Smooth muscle cell (in vitro differentiated cells): ENCODE data around the gene SLC9A3. TPM values are rescaled to one million over a fixed set of nuclear protein-coding genes. Genes with fewer than 3 reads are reported as not detected.

Source experiments
- DNase-seq: peaks from one replicate; lab custom pipeline; 2025; ENCODE audit not compliant: unreplicated experiment; lab: John Stamatoyannopoulos, UW
- H2AFZ ChIP-seq: fragments of 200-600 bp; sonication (generic); 2 replicates; pipeline ENCODE4 v1.6.0; 2016; ENCODE audit warnings: antibody characterized with exemption, low read depth, mild to moderate bottlenecking
- H3F3A ChIP-seq: fragments of 200-600 bp; sonication (generic); 2 replicates; pipeline ENCODE4 v1.6.0; 2017; ENCODE audit warnings: antibody characterized with exemption, low read depth
- H3K27ac ChIP-seq: fragments of 200-600 bp; sonication (generic); 2 replicates; pipeline ENCODE4 v1.5.1; 2016; ENCODE audit warnings: low read depth, mild to moderate bottlenecking
- H3K27me3 ChIP-seq: fragments of 200-600 bp; sonication (generic); 2 replicates; pipeline ENCODE4 v1.6.1; 2016; ENCODE audit warnings: low read depth, mild to moderate bottlenecking
- H3K36me3 ChIP-seq: fragments of 200-600 bp; sonication (generic); 2 replicates; pipeline ENCODE4 v1.5.1; 2016; ENCODE audit warnings: low read depth
- H3K4me1 ChIP-seq: fragments of 200-600 bp; sonication (generic); 2 replicates; pipeline ENCODE4 v1.5.1; 2016; ENCODE audit warnings: low read depth
- H3K4me2 ChIP-seq: fragments of 200-600 bp; sonication (generic); 2 replicates; pipeline ENCODE4 v1.6.0; 2016; ENCODE audit warnings: mild to moderate bottlenecking
- H3K4me3 ChIP-seq: fragments of 200-600 bp; sonication (generic); 2 replicates; pipeline ENCODE4 v1.5.1; 2016; ENCODE audit warnings: mild to moderate bottlenecking
- H3K79me2 ChIP-seq: fragments of 200-600 bp; sonication (generic); 2 replicates; pipeline ENCODE4 v1.6.0; 2016; ENCODE audit warnings: low read depth, mild to moderate bottlenecking
- H3K9ac ChIP-seq: fragments of 200-600 bp; sonication (generic); 2 replicates; pipeline ENCODE4 v1.6.0; 2016; ENCODE audit warnings: low read depth
- H3K9me3 ChIP-seq: fragments of 200-600 bp; sonication (generic); replicated peaks from 2 replicates; pipeline ENCODE4 v1.5.1; 2016; ENCODE audit warnings: low read depth
- H4K20me1 ChIP-seq: fragments of 200-600 bp; sonication (generic); 2 replicates; pipeline ENCODE4 v1.6.0; 2016; ENCODE audit warnings: low read depth
- WGBS: methylation state at CpG from one replicate; pipeline ENCODE4 v1.1.7; 2016; ENCODE audit warnings: low lambda C conversion rate; 5-methylcytosine and 5-hydroxymethylcytosine counted together
- polyA plus RNA-seq: library from polyadenylated mRNA; unstranded; fragments of >200 nt; fragmentation: Nextera tagmentation; extraction: Ambion mirVana; gene quantifications from 2 replicates; pipeline ENCODE4 v1.2.1, GENCODE V29; 2016
- total RNA-seq: library from RNA; depleted of rRNA; stranded (reverse); fragments of >200 nt; gene quantifications from 2 replicates; pipeline ENCODE4 v1.2.3, GENCODE V29; 2014
- TF ChIP-seq, protein P1 (sequence below): fragments of 200-600 bp; sonication (generic); IDR thresholded peaks from 2 replicates; pipeline ENCODE4 v1.5.1; 2017; ENCODE audit warnings: borderline replicate concordance, mild to moderate bottlenecking, antibody characterized with exemption; ENCODE audit not compliant: insufficient read depth, poor library complexity, severe bottlenecking

Gene SLC9A3
- total and polyA plus RNA-seq, 2 experiments from 2014 or later, result 1.1 to 1.8 TPM

GRCh38 chr5:432928-433791, 91.1 kb downstream of the SLC9A3 start:
- Histone ChIP-seq H3K27ac (no peak overlapping the region), H3K9ac (no peak overlapping the region), H3K36me3 (no peaks in the 10 kb centered on the region), H3K4me3 (no peak overlapping the region), H2AFZ (no peak overlapping the region), H3K79me2 (no peaks in the 10 kb centered on the region), H3K27me3 (no peaks in the 10 kb centered on the region), H3K9me3 (no peaks in the 10 kb centered on the region), H3F3A (no peaks in the 10 kb centered on the region), H3K4me2 (no peak overlapping the region), H3K4me1 (no peaks in the 10 kb centered on the region), H4K20me1 (no peaks in the 10 kb centered on the region)
- TF ChIP-seq, protein P1, sequence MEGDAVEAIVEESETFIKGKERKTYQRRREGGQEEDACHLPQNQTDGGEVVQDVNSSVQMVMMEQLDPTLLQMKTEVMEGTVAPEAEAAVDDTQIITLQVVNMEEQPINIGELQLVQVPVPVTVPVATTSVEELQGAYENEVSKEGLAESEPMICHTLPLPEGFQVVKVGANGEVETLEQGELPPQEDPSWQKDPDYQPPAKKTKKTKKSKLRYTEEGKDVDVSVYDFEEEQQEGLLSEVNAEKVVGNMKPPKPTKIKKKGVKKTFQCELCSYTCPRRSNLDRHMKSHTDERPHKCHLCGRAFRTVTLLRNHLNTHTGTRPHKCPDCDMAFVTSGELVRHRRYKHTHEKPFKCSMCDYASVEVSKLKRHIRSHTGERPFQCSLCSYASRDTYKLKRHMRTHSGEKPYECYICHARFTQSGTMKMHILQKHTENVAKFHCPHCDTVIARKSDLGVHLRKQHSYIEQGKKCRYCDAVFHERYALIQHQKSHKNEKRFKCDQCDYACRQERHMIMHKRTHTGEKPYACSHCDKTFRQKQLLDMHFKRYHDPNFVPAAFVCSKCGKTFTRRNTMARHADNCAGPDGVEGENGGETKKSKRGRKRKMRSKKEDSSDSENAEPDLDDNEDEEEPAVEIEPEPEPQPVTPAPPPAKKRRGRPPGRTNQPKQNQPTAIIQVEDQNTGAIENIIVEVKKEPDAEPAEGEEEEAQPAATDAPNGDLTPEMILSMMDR, result no peak
- DNase-seq, result no peak
- WGBS, result 90% methylated on average over 22 of the region's 23 CpGs

- no peak overlapping the region for H3K4me3 ChIP-seq
- H3K9me3 ChIP-seq, result no peaks in the 10 kb centered on the region
- H3K9ac ChIP-seq, result no peak overlapping the region
- no peak overlapping the region for H3K4me2 ChIP-seq
- no peaks in the 10 kb centered on the region for H3K4me1 ChIP-seq
- no peak overlapping the region for H2AFZ ChIP-seq
- no peaks in the 10 kb centered on the region for H4K20me1 ChIP-seq
- TF ChIP-seq, protein P1, result no peak
- no peak overlapping the region for H3K27ac ChIP-seq
- no peaks in the 10 kb centered on the region for H3K27me3 ChIP-seq
- no peaks in the 10 kb centered on the region for H3K79me2 ChIP-seq
- H3F3A ChIP-seq, result no peaks in the 10 kb centered on the region
- 93% methylated on average over 18 of the region's 18 CpGs for WGBS
- no peaks in the 10 kb centered on the region for H3K36me3 ChIP-seq
- no peak for DNase-seq
Measured at GRCh38 chr5:432201-432927, 91.9 kb downstream of the SLC9A3 start.

- no peaks in the 10 kb centered on the region for H3K27me3 ChIP-seq
- H3K36me3 ChIP-seq, result no peaks in the 10 kb centered on the region
- H3K4me3 ChIP-seq, result no peak overlapping the region
- TF ChIP-seq, protein P1, result no peak
- no peaks in the 10 kb centered on the region for H3K9me3 ChIP-seq
- H2AFZ ChIP-seq, result no peak overlapping the region
- 89% methylated on average over 4 of the region's 4 CpGs for WGBS
- no peak for DNase-seq
- no peaks in the 10 kb centered on the region for H3K79me2 ChIP-seq
- H4K20me1 ChIP-seq, result no peaks in the 10 kb centered on the region
- H3F3A ChIP-seq, result no peaks in the 10 kb centered on the region
- H3K9ac ChIP-seq, result no peak overlapping the region
- H3K4me1 ChIP-seq, result no peaks in the 10 kb centered on the region
- H3K27ac ChIP-seq, result no peak overlapping the region
- H3K4me2 ChIP-seq, result no peak overlapping the region
Measured at GRCh38 chr5:431711-432050, 92.6 kb downstream of the SLC9A3 start.
